ENCODE data around the gene CEP112. TPM values are rescaled to one million over a fixed set of nuclear protein-coding genes. Genes with fewer than 3 reads are reported as not detected.

The CEP112 gene
- polyA plus RNA-seq, 1 donor (not counting 4 experiments of a cell fraction or from before 2014, with no cell fraction given) = 2.6 TPM

DNA sequence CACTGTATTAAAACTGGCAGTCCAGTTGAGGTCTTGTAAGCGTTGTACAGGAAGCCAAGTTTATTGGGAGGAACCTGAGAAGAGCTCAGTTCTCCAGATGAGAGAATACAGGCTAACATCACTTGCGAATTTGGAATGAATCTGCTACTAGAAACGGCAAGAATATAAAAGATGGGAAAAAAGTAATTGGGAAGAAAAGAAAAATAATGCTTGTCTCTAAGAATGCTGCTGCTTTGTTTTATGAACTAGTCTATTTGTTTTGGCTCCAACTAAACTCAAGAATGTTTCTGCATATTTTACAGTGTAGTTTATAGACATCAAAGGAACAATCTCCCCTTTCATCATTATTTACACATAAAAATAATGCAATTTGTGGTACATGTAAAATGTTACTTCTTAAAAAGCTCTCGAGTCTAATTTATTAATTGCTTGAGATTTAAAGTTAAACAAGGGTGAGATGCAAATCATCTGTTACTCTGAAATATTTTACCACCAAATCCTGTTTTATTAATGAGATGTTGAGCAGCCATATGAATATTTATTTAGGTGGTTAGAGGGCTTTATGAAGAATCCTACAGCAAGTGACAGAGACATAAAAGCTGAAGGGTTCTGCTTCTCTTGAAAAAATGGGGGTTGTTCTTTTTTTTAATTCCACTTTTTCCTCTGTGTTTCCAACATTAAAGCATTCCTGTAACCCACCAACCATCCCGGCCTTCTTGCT lies 468.3 kb downstream of the CEP112 start:
- H3K4me3 ChIP-seq (ENCODE audit: control insufficient read depth in 2 of 3, extremely low read depth in 1 of 3, insufficient read depth in 2 of 3, low read depth in 1 of 3, low read length in 3 of 3) = no peak overlapping the region
- no peak for FAIRE-seq
- H3K4me2 ChIP-seq (ENCODE audit: control insufficient read depth, extremely low read depth, insufficient read depth, low read depth, low read length) = no peak overlapping the region

DNA sequence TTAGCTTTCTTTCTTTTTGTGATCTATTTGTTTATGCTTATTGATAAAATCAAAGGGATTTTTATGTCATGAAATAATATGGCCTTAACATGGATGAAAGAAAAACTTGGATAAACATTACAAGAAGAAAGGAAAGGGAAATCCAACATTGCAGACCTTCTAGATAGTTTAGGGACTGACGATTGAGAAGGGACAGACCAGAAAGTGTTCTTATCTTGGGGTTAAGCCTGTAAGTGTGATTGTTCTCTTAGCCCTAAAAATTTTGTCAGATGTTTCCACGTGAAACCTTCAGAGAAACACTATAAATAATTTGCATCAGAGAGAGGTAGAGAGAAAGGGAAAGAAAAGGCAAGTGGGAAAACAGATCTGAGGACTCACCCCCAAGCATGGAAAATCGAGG lies 473.3 kb downstream of the CEP112 start:
- Histone ChIP-seq H3K27ac (ENCODE audit: control insufficient read depth, insufficient read depth, low read length) (no peak overlapping the region), H3K9me3 (ENCODE audit: control insufficient read depth, low read depth, low read length) (no peaks in the 10 kb centered on the region), H3K4me1 (ENCODE audit: control insufficient read depth, extremely low read depth, insufficient read depth, low read length) (no peaks in the 10 kb centered on the region), H3K9ac (ENCODE audit: control insufficient read depth, extremely low read depth, insufficient read depth, low read length) (no peak overlapping the region), H3K4me3 (ENCODE audit: control insufficient read depth in 2 of 3, extremely low read depth in 1 of 3, insufficient read depth in 2 of 3, low read depth in 1 of 3, low read length in 3 of 3) (no peak overlapping the region), H3K79me2 (ENCODE audit: control insufficient read depth, insufficient read depth, low read length) (no peaks in the 10 kb centered on the region), H4K20me1 (ENCODE audit: control insufficient read depth, extremely low read depth, insufficient read depth, low read length) (no peaks in the 10 kb centered on the region), H3K4me2 (ENCODE audit: control insufficient read depth, extremely low read depth, insufficient read depth, low read depth, low read length) (no peak overlapping the region), H3K36me3 (ENCODE audit: control insufficient read depth in 2 of 2, extremely low read depth in 1 of 2, insufficient read depth in 2 of 2, low read length in 2 of 2) (no peaks in the 10 kb centered on the region), H3K9me1 (ENCODE audit: control insufficient read depth, extremely low read depth, insufficient read depth, low read length) (no peaks in the 10 kb centered on the region), H2AFZ (ENCODE audit: control insufficient read depth, low read length) (no peak overlapping the region), H3K27me3 (ENCODE audit: control insufficient read depth, extremely low read depth, insufficient read depth, low read length) (no peaks in the 10 kb centered on the region)
- no peak for TF ChIP-seq EZH2 (IDR thresholded peaks at IDR 0.05; ENCODE audit: low read length)
- TF ChIP-seq, protein P1, sequence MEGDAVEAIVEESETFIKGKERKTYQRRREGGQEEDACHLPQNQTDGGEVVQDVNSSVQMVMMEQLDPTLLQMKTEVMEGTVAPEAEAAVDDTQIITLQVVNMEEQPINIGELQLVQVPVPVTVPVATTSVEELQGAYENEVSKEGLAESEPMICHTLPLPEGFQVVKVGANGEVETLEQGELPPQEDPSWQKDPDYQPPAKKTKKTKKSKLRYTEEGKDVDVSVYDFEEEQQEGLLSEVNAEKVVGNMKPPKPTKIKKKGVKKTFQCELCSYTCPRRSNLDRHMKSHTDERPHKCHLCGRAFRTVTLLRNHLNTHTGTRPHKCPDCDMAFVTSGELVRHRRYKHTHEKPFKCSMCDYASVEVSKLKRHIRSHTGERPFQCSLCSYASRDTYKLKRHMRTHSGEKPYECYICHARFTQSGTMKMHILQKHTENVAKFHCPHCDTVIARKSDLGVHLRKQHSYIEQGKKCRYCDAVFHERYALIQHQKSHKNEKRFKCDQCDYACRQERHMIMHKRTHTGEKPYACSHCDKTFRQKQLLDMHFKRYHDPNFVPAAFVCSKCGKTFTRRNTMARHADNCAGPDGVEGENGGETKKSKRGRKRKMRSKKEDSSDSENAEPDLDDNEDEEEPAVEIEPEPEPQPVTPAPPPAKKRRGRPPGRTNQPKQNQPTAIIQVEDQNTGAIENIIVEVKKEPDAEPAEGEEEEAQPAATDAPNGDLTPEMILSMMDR (optimal IDR thresholded peaks at IDR 0.05 in 1 of 3, IDR thresholded peaks at IDR 0.05 in 1 of 3, conservative IDR thresholded peaks at IDR 0.05 in 1 of 3; ENCODE audit: extremely low read depth in 1 of 3, insufficient read depth in 2 of 3, low read length in 3 of 3) = no peak
- no peak for FAIRE-seq
- dilution Hi-C loops (cut with MboI; ENCODE audit: extremely low pct_ligation_motif_present, low sequenced_read_pairs) = no loop called here
- DNase-seq (ENCODE audit: low read depth, low spot score) = no peak

More for the DNA sequence above, 468.3 kb downstream of the CEP112 start:
- no peaks in the 10 kb centered on the region for H3K9me1 ChIP-seq (ENCODE audit: control insufficient read depth, extremely low read depth, insufficient read depth, low read length)
- no peaks in the 10 kb centered on the region for H4K20me1 ChIP-seq (ENCODE audit: control insufficient read depth, extremely low read depth, insufficient read depth, low read length)
- no peak for DNase-seq (ENCODE audit: low read depth, low spot score)
- dilution Hi-C loops (cut with MboI; ENCODE audit: extremely low pct_ligation_motif_present, low sequenced_read_pairs) = no loop called here
- no peaks in the 10 kb centered on the region for H3K27me3 ChIP-seq (ENCODE audit: control insufficient read depth, extremely low read depth, insufficient read depth, low read length)
- H3K27ac ChIP-seq (ENCODE audit: control insufficient read depth, insufficient read depth, low read length) = no peak overlapping the region
- no peaks in the 10 kb centered on the region for H3K9me3 ChIP-seq (ENCODE audit: control insufficient read depth, low read depth, low read length)
- no peak overlapping the region for H3K9ac ChIP-seq (ENCODE audit: control insufficient read depth, extremely low read depth, insufficient read depth, low read length)
- no peak overlapping the region for H2AFZ ChIP-seq (ENCODE audit: control insufficient read depth, low read length)
- H3K4me1 ChIP-seq (ENCODE audit: control insufficient read depth, extremely low read depth, insufficient read depth, low read length) = no peaks in the 10 kb centered on the region
- H3K79me2 ChIP-seq (ENCODE audit: control insufficient read depth, insufficient read depth, low read length) = no peaks in the 10 kb centered on the region
- no peak for TF ChIP-seq EZH2 (IDR thresholded peaks at IDR 0.05; ENCODE audit: low read length)
- H3K36me3 ChIP-seq (ENCODE audit: control insufficient read depth in 2 of 2, extremely low read depth in 1 of 2, insufficient read depth in 2 of 2, low read length in 2 of 2) = no peaks in the 10 kb centered on the region

Measured in keratinocyte (primary cell).